IMR-90 (cell line): ENCODE data around the gene U2SURP. TPM values are rescaled to one million over a fixed set of nuclear protein-coding genes. Genes with fewer than 3 reads are reported as not detected.

Experiments used
- ATAC-seq: fragments of 200-7000 bp; cut with Tn5 transposase; 2 replicates; pipeline ENCODE4 v1.9.1; 2020; ENCODE audit warnings: low read depth, mild to moderate bottlenecking, moderate library complexity
- BruUV-seq: library from RNA; stranded (reverse); fragments of 400-500 nt; replicated peaks from 2 replicates; lab custom pipeline; 2021; lab: Mats Ljungman, UMichigan
- CTCF ChIA-PET: fragments of 300-600 bp; formaldehyde crosslinking; extraction: SDS; loops from one replicate; lab custom pipeline; 2021; ENCODE audit warnings: antibody characterized with exemption; lab: Yijun Ruan, JAX
- POLR2A ChIA-PET: fragments of 300-600 bp; sonication (Branson Sonifier 250); formaldehyde crosslinking; loops from one replicate; lab custom pipeline; 2022; ENCODE audit warnings: antibody characterized with exemption; ENCODE audit not compliant: unreplicated experiment; lab: Charles Lee
- DNase-seq: peaks from one replicate; pipeline ENCODE4 v3.0.0; 2013
- H2AFZ ChIP-seq: replicated peaks from 2 replicates; pipeline ENCODE3; 2013; ENCODE audit warnings: low read length, mild to moderate bottlenecking; ENCODE audit not compliant: poor library complexity
- H2AK5ac ChIP-seq: 2 replicates; pipeline ENCODE4 v1.6.1; 2013; ENCODE audit warnings: low read depth, low read length, inconsistent platforms
- H2AK9ac ChIP-seq: replicated peaks from 2 replicates; pipeline ENCODE3; 2013; ENCODE audit warnings: mild to moderate bottlenecking, low read depth, low read length, moderate library complexity; ENCODE audit not compliant: poor library complexity
- H2BK120ac ChIP-seq: 2 replicates; pipeline ENCODE4 v1.6.1; 2013; ENCODE audit warnings: low read depth, low read length, inconsistent platforms
- H2BK15ac ChIP-seq: 3 replicates; pipeline ENCODE4 v1.6.1; 2013; ENCODE audit warnings: low read depth, low read length, inconsistent platforms
- H2BK20ac ChIP-seq: 2 replicates; pipeline ENCODE4 v1.6.1; 2013; ENCODE audit warnings: low read depth, mild to moderate bottlenecking, inconsistent platforms, low read length, moderate library complexity
- H2BK5ac ChIP-seq: 2 replicates; pipeline ENCODE4 v1.6.1; 2013; ENCODE audit warnings: mild to moderate bottlenecking, low read depth, low read length, inconsistent platforms; ENCODE audit not compliant: poor library complexity, severe bottlenecking
- H3K14ac ChIP-seq: replicated peaks from 2 replicates; pipeline ENCODE4 v1.6.1; 2013; ENCODE audit warnings: low read depth, low read length, inconsistent platforms
- H3K18ac ChIP-seq: 2 replicates; pipeline ENCODE4 v1.6.1; 2013; ENCODE audit warnings: low read depth, low read length, control low read depth
- H3K23ac ChIP-seq: 2 replicates; pipeline ENCODE4 v1.6.1; 2013; ENCODE audit warnings: low read depth, low read length, inconsistent platforms
- H3K27ac ChIP-seq: 2 replicates; pipeline ENCODE4 v1.5.1; 2013; ENCODE audit warnings: mild to moderate bottlenecking, control low read depth, low read length; ENCODE audit not compliant: insufficient read depth
- H3K27me3 ChIP-seq: 2 replicates; pipeline ENCODE4 v1.6.1; 2013; ENCODE audit warnings: low read length; ENCODE audit not compliant: control insufficient read depth, insufficient read depth
- H3K36me3 ChIP-seq: 2 replicates; pipeline ENCODE4 v1.6.1; 2013; ENCODE audit warnings: low read length, mixed read lengths; ENCODE audit not compliant: control insufficient read depth, insufficient read depth
- H3K4ac ChIP-seq: 2 replicates; pipeline ENCODE4 v1.6.1; 2013; ENCODE audit warnings: low read depth, low read length, inconsistent platforms
- H3K4me1 ChIP-seq: 2 replicates; pipeline ENCODE4 v1.6.1; 2013; ENCODE audit warnings: low read length, mixed read lengths; ENCODE audit not compliant: control insufficient read depth, insufficient read depth
- H3K4me2 ChIP-seq: 2 replicates; pipeline ENCODE4 v1.6.1; 2013; ENCODE audit warnings: low read depth, mild to moderate bottlenecking, control low read depth, low read length, moderate library complexity
- H3K4me3 ChIP-seq: 2 replicates; pipeline ENCODE4 v1.5.1; 2013; ENCODE audit warnings: low read depth, mild to moderate bottlenecking, control low read depth, low read length, moderate library complexity; ENCODE audit not compliant: insufficient read depth
- H3K56ac ChIP-seq: 2 replicates; pipeline ENCODE4 v1.6.1; 2013; ENCODE audit warnings: low read length, inconsistent platforms; ENCODE audit not compliant: insufficient read depth; ENCODE audit errors: extremely low read depth
- H3K79me1 ChIP-seq, 2 experiments: 2 replicates each; pipeline ENCODE4 v1.6.1; 2013; ENCODE audit warnings: low read length in 2 of 2, inconsistent platforms in 1 of 2, low read depth in 1 of 2
- H3K9ac ChIP-seq: 2 replicates; pipeline ENCODE4 v1.6.1; 2013; ENCODE audit warnings: low read depth, low read length, control low read depth
- H3K9me1 ChIP-seq: 2 replicates; pipeline ENCODE4 v1.6.1; 2013; ENCODE audit warnings: low read length, inconsistent platforms; ENCODE audit not compliant: insufficient read depth
- H3K9me3 ChIP-seq: 2 replicates; pipeline ENCODE4 v1.6.1; 2013; ENCODE audit warnings: low read length; ENCODE audit not compliant: control insufficient read depth, insufficient read depth
- H4K20me1 ChIP-seq: 2 replicates; pipeline ENCODE4 v1.6.1; 2013; ENCODE audit warnings: low read length, inconsistent platforms; ENCODE audit not compliant: insufficient read depth
- H4K5ac ChIP-seq: 2 replicates; pipeline ENCODE4 v1.6.1; 2013; ENCODE audit warnings: mild to moderate bottlenecking, low read depth, low read length, control low read depth
- H4K8ac ChIP-seq, 2 experiments: 2 replicates each; pipeline ENCODE4 v1.6.1; 2013; ENCODE audit warnings: low read depth in 2 of 2, low read length in 2 of 2, control low read depth in 1 of 2, inconsistent platforms in 1 of 2
- H4K91ac ChIP-seq: 2 replicates; pipeline ENCODE4 v1.6.1; 2013; ENCODE audit warnings: low read depth, low read length, inconsistent platforms; ENCODE audit not compliant: insufficient read depth
- BHLHE40 ChIP-seq: fragments of 150-350 bp; IDR thresholded peaks from 2 replicates; pipeline ENCODE4 v1.6.1; 2016; ENCODE audit warnings: mild to moderate bottlenecking, low read depth, low read length
- CEBPB ChIP-seq: IDR thresholded peaks from 2 replicates; pipeline ENCODE4 v1.6.1; 2012; ENCODE audit warnings: low read depth, low read length, improper control_type of control experiment
- CHD1 ChIP-seq: IDR thresholded peaks from 2 replicates; pipeline ENCODE4 v1.6.1; 2012; ENCODE audit warnings: low read depth, low read length, improper control_type of control experiment
- MAZ ChIP-seq: IDR thresholded peaks from 2 replicates; pipeline ENCODE4 v1.6.1; 2012; ENCODE audit warnings: low read depth, mild to moderate bottlenecking, low read length, improper control_type of control experiment, moderate library complexity, borderline replicate concordance
- WGBS, 2 experiments: methylation state at CpG; one replicate each; pipeline versions ENCODE4 v1.1.5 to v1.1.7; 2013; ENCODE audit warnings: missing lambda C conversion rate in 2 of 2; ENCODE audit not compliant: insufficient read length in 1 of 2; ENCODE audit errors: extremely low coverage in 2 of 2; 5-methylcytosine and 5-hydroxymethylcytosine counted together
- dilution Hi-C: fragments of 300-500 bp; cut with HindIII; formaldehyde crosslinking; loops from one replicate; pipeline ENCODE4 v1.14.3; 2018; ENCODE audit warnings: low sequenced_read_pairs; ENCODE audit not compliant: unreplicated experiment
- in situ Hi-C: fragments of 300-500 bp; cut with MboI; formaldehyde crosslinking; loops from 3 replicates; pipeline ENCODE4 v1.14.3; 2019; ENCODE audit warnings: low sequenced_read_pairs, inconsistent platforms, mixed read lengths
- intact Hi-C: fragments of 100-400 bp; cut with micrococcal nuclease; formaldehyde crosslinking; loops from 2 replicates; pipeline ENCODE4 v1.10.0; 2022
- polyA plus RNA-seq, 3 experiments: library from polyadenylated mRNA; depleted of rRNA; stranded (reverse); fragments of >200 nt; gene quantifications; 2 replicates each; pipeline ENCODE4 v1.2.3, GENCODE V29; 2012; ENCODE audit warnings: low replicate concordance in 1 of 3
- total RNA-seq: library from RNA; depleted of rRNA; stranded (reverse); fragments of >200 nt; gene quantifications from 2 replicates; pipeline ENCODE4 v1.2.3, GENCODE V29; 2012
- TF ChIP-seq, protein P1 (sequence below): fragments of 150-350 bp; IDR thresholded peaks from 2 replicates; pipeline ENCODE4 v1.6.1; 2016; ENCODE audit warnings: low read depth, mild to moderate bottlenecking, low read length, moderate library complexity, borderline replicate concordance

The U2SURP gene
- total and polyA plus RNA-seq, 2 of the 4 experiments (the other 2 are of a cell fraction): 24.8 to 29.4 TPM

DNA sequence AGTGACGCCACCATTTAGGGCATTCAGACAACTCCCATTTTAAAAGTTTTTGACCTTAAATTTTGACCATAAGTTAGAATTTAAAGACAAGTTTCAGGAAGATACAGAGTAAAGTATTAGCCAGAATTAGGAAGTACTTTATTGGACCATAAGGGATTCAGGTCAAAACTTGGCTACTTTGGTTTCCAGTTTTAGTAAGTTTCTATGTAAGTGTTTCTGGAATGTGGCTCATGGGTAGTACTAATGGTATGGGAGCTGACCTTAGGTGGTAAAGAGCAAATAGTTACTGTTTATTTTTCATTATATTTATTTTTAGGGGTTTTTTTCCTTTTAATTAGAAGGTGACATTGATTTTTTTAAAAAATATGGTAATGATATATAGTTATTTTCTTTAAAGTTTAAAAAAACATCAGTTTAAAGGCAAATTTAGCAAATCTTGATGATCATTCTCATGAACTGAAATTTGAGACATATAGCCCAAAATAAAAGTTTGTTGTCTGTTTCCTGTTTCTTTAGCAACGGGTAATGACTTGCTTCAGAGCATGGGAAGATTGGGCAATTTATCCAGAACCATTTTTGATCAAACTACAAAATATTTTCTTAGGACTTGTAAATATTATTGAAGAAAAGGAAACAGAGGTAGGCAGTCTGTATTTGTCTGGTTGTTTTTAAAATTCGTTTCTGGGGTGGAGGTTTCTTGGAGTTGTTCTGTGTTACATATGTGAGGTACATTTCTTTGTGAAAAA is 34.3 kb downstream of the U2SURP start:
- no peaks in the 10 kb centered on the region for H4K20me1 ChIP-seq

More for the DNA sequence above, 34.3 kb downstream of the U2SURP start:
- Histone ChIP-seq H3K4ac (no peak overlapping the region), H3K4me1 (peaks cover 4% of the 10 kb centered on the region), H3K56ac (no peak overlapping the region), H3K4me2 (no peak overlapping the region), H4K91ac (no peak overlapping the region), H2AK5ac (no peak overlapping the region), H3K27ac (no peak overlapping the region), H3K23ac (no peak overlapping the region), H2BK5ac (no peak overlapping the region), H3K9ac (no peak overlapping the region), H3K4me3 (no peak overlapping the region), H2BK15ac (no peak overlapping the region), H2AFZ (no peak overlapping the region), H4K5ac (no peak overlapping the region), H2BK20ac (no peak overlapping the region), H4K8ac (no peak overlapping the region), H3K9me1 (no peaks in the 10 kb centered on the region), H2BK120ac (no peak overlapping the region), H3K18ac (no peak overlapping the region), H3K79me1 (peaks cover 3 to 4% of the 10 kb centered on the region in 2 experiments; a peak in 2 of 4 replicates), H3K9me3 (no peaks in the 10 kb centered on the region), H3K14ac (no peak overlapping the region), H2AK9ac (no peak overlapping the region), H3K36me3 (peaks cover 12% of the 10 kb centered on the region), H3K27me3 (no peaks in the 10 kb centered on the region)
- no CpG with 5 or more reads among the region's 3 CpGs for WGBS, 2 experiments
- CTCF ChIA-PET: no interaction called here
- DNase-seq: peak; percentile 4
- BruUV-seq: no TSS peak
- in situ Hi-C loops (no loop called here), dilution Hi-C loops (no loop called here), intact Hi-C loops (no loop called here)
- POLR2A ChIA-PET: no interaction called here
- peak; percentile 90 for TF ChIP-seq CEBPB
- no peak for TF ChIP-seq CHD1
- no peak for TF ChIP-seq MAZ
- TF ChIP-seq BHLHE40: no peak
- TF ChIP-seq, protein P1, sequence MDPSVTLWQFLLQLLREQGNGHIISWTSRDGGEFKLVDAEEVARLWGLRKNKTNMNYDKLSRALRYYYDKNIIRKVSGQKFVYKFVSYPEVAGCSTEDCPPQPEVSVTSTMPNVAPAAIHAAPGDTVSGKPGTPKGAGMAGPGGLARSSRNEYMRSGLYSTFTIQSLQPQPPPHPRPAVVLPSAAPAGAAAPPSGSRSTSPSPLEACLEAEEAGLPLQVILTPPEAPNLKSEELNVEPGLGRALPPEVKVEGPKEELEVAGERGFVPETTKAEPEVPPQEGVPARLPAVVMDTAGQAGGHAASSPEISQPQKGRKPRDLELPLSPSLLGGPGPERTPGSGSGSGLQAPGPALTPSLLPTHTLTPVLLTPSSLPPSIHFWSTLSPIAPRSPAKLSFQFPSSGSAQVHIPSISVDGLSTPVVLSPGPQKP: no peak
- no peak for ATAC-seq
